ENCODE data around the gene TMEM256.

DNA sequence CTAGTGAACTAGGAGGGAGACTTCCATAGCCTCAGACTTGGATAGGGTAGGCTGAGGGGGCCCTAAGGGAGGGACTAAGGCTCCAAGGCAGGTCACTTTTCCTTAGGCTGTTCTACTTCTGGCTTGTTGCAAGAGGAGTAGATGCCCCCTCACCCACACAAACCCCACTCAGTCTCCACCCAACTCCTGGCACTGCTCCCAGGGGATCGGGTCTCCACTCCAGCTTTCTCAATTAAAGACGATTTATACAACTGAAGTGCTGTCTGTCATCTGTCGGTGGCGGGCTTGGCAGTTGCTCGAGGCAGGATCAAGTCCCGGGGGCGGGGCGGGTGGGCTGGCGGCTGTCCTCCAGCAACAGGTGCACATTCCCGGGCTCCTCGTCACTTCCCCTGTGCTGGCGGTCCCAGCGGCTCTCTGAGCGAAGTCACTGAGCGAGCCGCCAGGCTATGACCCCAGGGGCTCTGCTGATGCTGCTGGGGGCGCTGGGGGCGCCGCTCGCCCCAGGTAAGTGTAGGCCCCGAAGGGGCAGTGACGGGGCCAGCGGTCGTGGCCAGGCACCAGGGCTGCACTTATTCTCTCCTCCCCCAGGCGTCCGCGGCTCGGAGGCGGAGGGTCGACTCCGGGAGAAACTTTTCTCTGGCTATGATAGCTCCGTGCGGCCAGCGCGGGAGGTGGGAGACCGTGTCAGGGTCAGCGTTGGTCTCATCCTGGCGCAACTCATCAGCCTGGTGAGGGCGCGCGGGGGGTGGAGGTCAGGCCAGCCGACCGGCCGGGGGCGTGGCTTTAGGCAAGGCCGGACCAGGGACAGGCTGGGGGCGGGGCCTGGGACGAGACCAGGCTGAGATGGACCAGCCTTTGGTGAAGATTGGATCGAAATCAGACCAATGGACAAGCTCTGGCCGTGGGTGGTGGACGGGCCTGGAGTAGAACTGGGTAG, 41.1 kb upstream of the TMEM256 start, which contains the start of gene CHRNB1:
- TF ChIP-seq POLR2AphosphoS5 (IDR thresholded peaks at IDR 0.05; ENCODE audit: low read depth, low read length) = no peak
- TF ChIP-seq TAF1 (IDR thresholded peaks at IDR 0.05; ENCODE audit: low read depth, low read length) = no peak
- no peak for TF ChIP-seq POLR2A (IDR thresholded peaks at IDR 0.05; ENCODE audit: low read depth, low read length)
- no peak for TF ChIP-seq POU2F2 (IDR thresholded peaks at IDR 0.05; ENCODE audit: low read depth, low read length)
- no peak for TF ChIP-seq SPI1 (IDR thresholded peaks at IDR 0.05; ENCODE audit: low read depth, low read length)
- no peak for TF ChIP-seq PAX5 (IDR thresholded peaks at IDR 0.05; ENCODE audit: insufficient read depth, low read length, severe bottlenecking)

Measured in GM12891 (cell line).